Fibroblast of lung (primary cell): ENCODE results near the gene RAB11FIP3.
A peak's percentile ranks its signal among the peaks of the same experiment; 100 is the strongest.

Experiments
- EZH2 ChIP-seq: IDR thresholded peaks from 2 replicates; pipeline ENCODE4 v1.5.1; 2012; ENCODE audit warnings: low read length, control low read depth, mild to moderate bottlenecking; ENCODE audit errors: missing control alignments
- TF ChIP-seq, protein P1 (sequence below), 2 donors: IDR thresholded peaks in 1 of 2; conservative IDR thresholded peaks in 1 of 2; 1 replicate in 1 of 2; 2 replicates in 1 of 2; pipeline ENCODE4 v1.5.1; 2011 to 2012; ENCODE audit warnings: low read length in 2 of 2, control low read depth in 1 of 2, inconsistent platforms in 1 of 2, low read depth in 1 of 2, mild to moderate bottlenecking in 1 of 2

DNA sequence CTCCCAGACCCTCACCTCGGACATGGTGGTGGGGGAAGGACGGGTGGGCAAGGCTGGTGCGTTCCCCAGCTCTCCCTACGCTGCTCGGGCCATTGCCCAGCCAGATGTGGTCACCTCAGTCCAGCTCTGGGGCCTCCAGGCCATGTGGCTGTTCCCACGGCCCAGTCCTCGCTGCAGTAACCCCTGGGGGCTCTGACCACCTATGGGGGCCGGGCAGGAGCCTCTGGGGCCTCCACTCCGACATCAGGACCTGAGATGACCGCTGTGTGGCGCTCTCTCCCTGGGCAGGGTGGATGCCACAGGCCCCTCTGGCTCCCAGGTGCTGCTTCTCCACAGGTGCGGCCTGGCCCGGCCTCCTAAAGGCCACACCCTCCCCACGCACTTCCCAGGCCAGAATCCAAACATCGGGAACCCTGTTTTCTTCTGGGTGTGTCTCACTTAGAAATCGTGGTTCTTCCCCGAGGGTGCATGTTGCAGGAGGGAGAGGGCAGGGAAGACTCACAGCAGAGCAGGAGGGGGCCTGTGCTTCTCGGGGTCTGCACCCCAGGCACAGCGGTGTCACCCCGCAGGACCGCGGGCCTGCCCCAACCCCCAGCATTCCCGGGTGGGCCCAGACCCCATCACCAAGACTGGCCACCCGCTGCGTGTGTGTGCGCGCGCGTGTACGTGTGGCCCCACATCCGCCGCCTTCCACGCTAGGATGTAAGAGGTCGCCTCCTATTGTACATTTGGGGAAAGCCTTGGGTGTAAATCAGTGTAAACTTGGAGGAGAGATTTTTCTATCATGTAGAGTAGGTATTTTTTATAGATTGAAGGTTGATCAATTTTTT, 96.1 kb downstream of the RAB11FIP3 start:
- TF ChIP-seq, protein P1, sequence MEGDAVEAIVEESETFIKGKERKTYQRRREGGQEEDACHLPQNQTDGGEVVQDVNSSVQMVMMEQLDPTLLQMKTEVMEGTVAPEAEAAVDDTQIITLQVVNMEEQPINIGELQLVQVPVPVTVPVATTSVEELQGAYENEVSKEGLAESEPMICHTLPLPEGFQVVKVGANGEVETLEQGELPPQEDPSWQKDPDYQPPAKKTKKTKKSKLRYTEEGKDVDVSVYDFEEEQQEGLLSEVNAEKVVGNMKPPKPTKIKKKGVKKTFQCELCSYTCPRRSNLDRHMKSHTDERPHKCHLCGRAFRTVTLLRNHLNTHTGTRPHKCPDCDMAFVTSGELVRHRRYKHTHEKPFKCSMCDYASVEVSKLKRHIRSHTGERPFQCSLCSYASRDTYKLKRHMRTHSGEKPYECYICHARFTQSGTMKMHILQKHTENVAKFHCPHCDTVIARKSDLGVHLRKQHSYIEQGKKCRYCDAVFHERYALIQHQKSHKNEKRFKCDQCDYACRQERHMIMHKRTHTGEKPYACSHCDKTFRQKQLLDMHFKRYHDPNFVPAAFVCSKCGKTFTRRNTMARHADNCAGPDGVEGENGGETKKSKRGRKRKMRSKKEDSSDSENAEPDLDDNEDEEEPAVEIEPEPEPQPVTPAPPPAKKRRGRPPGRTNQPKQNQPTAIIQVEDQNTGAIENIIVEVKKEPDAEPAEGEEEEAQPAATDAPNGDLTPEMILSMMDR (conservative IDR thresholded peaks at IDR 0.05 in 1 of 2, IDR thresholded peaks at IDR 0.05 in 1 of 2; ENCODE audit: low read depth in 1 of 2, low read length in 2 of 2), result peak in 1 of 2 donors; percentile 24
- TF ChIP-seq EZH2, result no peak
